Right renal pelvis (tissue), 4 donors: ENCODE measurements around the gene ZRANB1. TPM values are rescaled to one million over a fixed set of nuclear protein-coding genes. Genes with fewer than 3 reads are reported as not detected.
A peak's percentile ranks its signal among the peaks of the same experiment; 100 is the strongest.

ENCODE experiments used
- DNase-seq, 4 donors: peaks; one replicate each; pipeline ENCODE4 v3.0.0-alpha.2; 2013; ENCODE audit warnings: low read depth in 4 of 4, low spot score in 3 of 4, missing footprints in 1 of 4
- polyA plus RNA-seq, 4 donors: library from polyadenylated mRNA; unstranded; fragments of 120-200 nt; gene quantifications; one replicate each; pipeline ENCODE4 v1.2.1, GENCODE V29; 2013; ENCODE audit not compliant: insufficient read length in 4 of 4

Gene ZRANB1
- polyA plus RNA-seq, 4 donors, result 23.0 to 31.5 (median 27.9) TPM

- DNase-seq, result no peak
These were observed 23.6 kb upstream of the ZRANB1 start for GRCh38 chr10:124918191-124918830.

- DNase-seq, result no peak
These were observed 23.0 kb upstream of the ZRANB1 start for GRCh38 chr10:124918906-124919305.

GRCh38 chr10:124921261-124921660 is 20.7 kb upstream of the ZRANB1 start:
- no peak for DNase-seq

- DNase-seq, result no peak
These were observed 18.2 kb upstream of the ZRANB1 start for GRCh38 chr10:124923684-124924083.

GRCh38 chr10:124926548-124926947 is 15.4 kb upstream of the ZRANB1 start:
- no peak for DNase-seq

GRCh38 chr10:124928087-124928486 is 13.8 kb upstream of the ZRANB1 start:
- no peak for DNase-seq

GRCh38 chr10:124928545-124928944 is 13.4 kb upstream of the ZRANB1 start:
- no peak for DNase-seq

- no peak for DNase-seq
These were observed 6.0 kb upstream of the ZRANB1 start for GRCh38 chr10:124935946-124936345.

- DNase-seq, result no peak
These were observed 5.1 kb upstream of the ZRANB1 start for GRCh38 chr10:124936813-124937212.

GRCh38 chr10:124939290-124939689 is 2.6 kb upstream of the ZRANB1 start:
- no peak for DNase-seq

GRCh38 chr10:124942317-124943169 is 620 bp downstream of the ZRANB1 start:
- no peak for DNase-seq

- DNase-seq, result peak in 1 of 4 donors; percentile 8
These were observed 1.6 kb downstream of the ZRANB1 start for GRCh38 chr10:124943301-124944092.

- no peak for DNase-seq
These were observed 3.1 kb downstream of the ZRANB1 start for GRCh38 chr10:124944982-124945381.

GRCh38 chr10:124946945-124947344 is 5.0 kb downstream of the ZRANB1 start:
- no peak for DNase-seq

- no peak for DNase-seq
These were observed 7.6 kb downstream of the ZRANB1 start for GRCh38 chr10:124949543-124949942.

GRCh38 chr10:124952123-124952522 is 10.2 kb downstream of the ZRANB1 start:
- DNase-seq, result no peak

GRCh38 chr10:124953421-124953820 is 11.5 kb downstream of the ZRANB1 start:
- no peak for DNase-seq

- DNase-seq, result no peak
These were observed 13.3 kb downstream of the ZRANB1 start for GRCh38 chr10:124955243-124955642.

GRCh38 chr10:124955868-124956267 is 13.9 kb downstream of the ZRANB1 start:
- DNase-seq, result no peak

- DNase-seq, result no peak
These were observed 14.8 kb downstream of the ZRANB1 start for GRCh38 chr10:124956764-124957163.

GRCh38 chr10:124957404-124957947 is 15.6 kb downstream of the ZRANB1 start:
- DNase-seq, result no peak
